HEK293 (cell line): Measurements from ENCODE around the gene MKRN1.

Source experiments
- BCL11A ChIP-seq: fragments of 450-650 bp; formaldehyde crosslinking; IDR thresholded peaks from 2 replicates; pipeline ENCODE4 v1.5.1; 2016; ENCODE audit warnings: low read depth, missing biosample characterization, missing genetic modification characterization
- HOXA7 ChIP-seq: sonication (generic); formaldehyde crosslinking; IDR thresholded peaks from 2 replicates; pipeline ENCODE4 v1.8.1; 2022; ENCODE audit warnings: missing genetic modification reagents, borderline replicate concordance
- MEIS1 ChIP-seq: sonication (generic); formaldehyde crosslinking; IDR thresholded peaks from 2 replicates; pipeline ENCODE4 v1.8.1; 2022; ENCODE audit warnings: missing genetic modification reagents, mild to moderate bottlenecking, borderline replicate concordance
- ZBTB1 ChIP-seq: fragments of 450-650 bp; formaldehyde crosslinking; IDR thresholded peaks from 2 replicates; pipeline ENCODE4 v1.5.1; 2016; ENCODE audit warnings: missing biosample characterization, missing genetic modification characterization
- ZFP37 ChIP-seq: fragments of 450-650 bp; formaldehyde crosslinking; IDR thresholded peaks from 2 replicates; pipeline ENCODE4 v1.5.1; 2016; ENCODE audit warnings: missing biosample characterization, missing genetic modification characterization
- ZFP69B ChIP-seq: fragments of 450-650 bp; formaldehyde crosslinking; IDR thresholded peaks from 2 replicates; pipeline ENCODE4 v1.5.1; 2016; ENCODE audit warnings: missing biosample characterization, missing genetic modification characterization
- ZNF10 ChIP-seq: fragments of 450-650 bp; formaldehyde crosslinking; IDR thresholded peaks from 2 replicates; pipeline ENCODE4 v1.5.1; 2017; ENCODE audit warnings: missing biosample characterization, missing genetic modification characterization
- ZNF426 ChIP-seq: fragments of 450-650 bp; formaldehyde crosslinking; IDR thresholded peaks from 2 replicates; pipeline ENCODE4 v1.5.1; 2017; ENCODE audit warnings: missing biosample characterization, missing genetic modification characterization, mild to moderate bottlenecking, inconsistent platforms, moderate library complexity
- ZNF561 ChIP-seq: fragments of 450-650 bp; IDR thresholded peaks from 2 replicates; pipeline ENCODE4 v1.5.1; 2018; ENCODE audit warnings: missing biosample characterization, missing genetic modification characterization, borderline replicate concordance
- ZNF580 ChIP-seq: fragments of 450-650 bp; formaldehyde crosslinking; IDR thresholded peaks from 2 replicates; pipeline ENCODE4 v1.5.1; 2016; ENCODE audit warnings: missing biosample characterization, missing genetic modification characterization
- ZXDB ChIP-seq: fragments of 450-650 bp; formaldehyde crosslinking; IDR thresholded peaks from 2 replicates; pipeline ENCODE4 v1.5.1; 2016; ENCODE audit warnings: missing biosample characterization, missing genetic modification characterization
- TF ChIP-seq, protein P1 (sequence below): fragments of 450-650 bp; formaldehyde crosslinking; IDR thresholded peaks from 2 replicates; pipeline ENCODE4 v1.5.1; 2016; ENCODE audit warnings: missing biosample characterization, missing genetic modification characterization
- TF ChIP-seq, protein P2 (sequence below): fragments of 450-650 bp; formaldehyde crosslinking; IDR thresholded peaks from 2 replicates; pipeline ENCODE4 v1.5.1; 2016; ENCODE audit warnings: missing biosample characterization, missing genetic modification characterization
- TF ChIP-seq, protein P3 (sequence below): fragments of 450-650 bp; formaldehyde crosslinking; IDR thresholded peaks from 2 replicates; pipeline ENCODE4 v1.5.1; 2016; ENCODE audit warnings: missing biosample characterization, missing genetic modification characterization

GRCh38 chr7:140451716-140452115 lies 27.6 kb downstream of the MKRN1 start:
- TF ChIP-seq, protein P1, sequence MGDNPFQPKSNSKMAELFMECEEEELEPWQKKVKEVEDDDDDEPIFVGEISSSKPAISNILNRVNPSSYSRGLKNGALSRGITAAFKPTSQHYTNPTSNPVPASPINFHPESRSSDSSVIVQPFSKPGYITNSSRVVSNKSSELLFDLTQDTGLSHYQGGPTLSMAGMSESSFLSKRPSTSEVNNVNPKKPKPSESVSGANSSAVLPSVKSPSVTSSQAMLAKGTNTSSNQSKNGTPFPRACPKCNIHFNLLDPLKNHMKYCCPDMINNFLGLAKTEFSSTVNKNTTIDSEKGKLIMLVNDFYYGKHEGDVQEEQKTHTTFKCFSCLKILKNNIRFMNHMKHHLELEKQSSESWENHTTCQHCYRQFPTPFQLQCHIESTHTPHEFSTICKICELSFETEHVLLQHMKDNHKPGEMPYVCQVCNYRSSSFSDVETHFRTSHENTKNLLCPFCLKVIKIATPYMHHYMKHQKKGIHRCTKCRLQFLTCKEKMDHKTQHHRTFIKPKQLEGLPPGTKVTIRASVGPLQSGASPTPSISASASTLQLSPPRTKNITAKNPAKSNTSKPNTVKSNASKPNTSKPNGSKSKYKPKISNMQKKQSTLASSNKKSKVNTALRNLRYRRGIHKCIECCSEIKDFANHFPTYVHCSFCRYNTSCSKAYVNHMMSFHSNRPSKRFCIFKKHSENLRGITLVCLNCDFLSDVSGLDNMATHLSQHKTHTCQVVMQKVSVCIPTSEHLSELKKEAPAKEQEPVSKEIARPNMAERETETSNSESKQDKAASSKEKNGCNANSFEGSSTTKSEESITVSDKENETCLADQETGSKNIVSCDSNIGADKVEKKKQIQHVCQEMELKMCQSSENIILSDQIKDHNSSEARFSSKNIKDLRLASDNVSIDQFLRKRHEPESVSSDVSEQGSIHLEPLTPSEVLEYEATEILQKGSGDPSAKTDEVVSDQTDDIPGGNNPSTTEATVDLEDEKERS (tag by site-specific recombination) = no peak
- no peak for TF ChIP-seq ZFP69B (tag by site-specific recombination)
- no peak for TF ChIP-seq ZBTB1 (tag by site-specific recombination)
- no peak for TF ChIP-seq ZNF580
- no peak for TF ChIP-seq ZNF426 (tag by site-specific recombination)
- TF ChIP-seq, protein P2, sequence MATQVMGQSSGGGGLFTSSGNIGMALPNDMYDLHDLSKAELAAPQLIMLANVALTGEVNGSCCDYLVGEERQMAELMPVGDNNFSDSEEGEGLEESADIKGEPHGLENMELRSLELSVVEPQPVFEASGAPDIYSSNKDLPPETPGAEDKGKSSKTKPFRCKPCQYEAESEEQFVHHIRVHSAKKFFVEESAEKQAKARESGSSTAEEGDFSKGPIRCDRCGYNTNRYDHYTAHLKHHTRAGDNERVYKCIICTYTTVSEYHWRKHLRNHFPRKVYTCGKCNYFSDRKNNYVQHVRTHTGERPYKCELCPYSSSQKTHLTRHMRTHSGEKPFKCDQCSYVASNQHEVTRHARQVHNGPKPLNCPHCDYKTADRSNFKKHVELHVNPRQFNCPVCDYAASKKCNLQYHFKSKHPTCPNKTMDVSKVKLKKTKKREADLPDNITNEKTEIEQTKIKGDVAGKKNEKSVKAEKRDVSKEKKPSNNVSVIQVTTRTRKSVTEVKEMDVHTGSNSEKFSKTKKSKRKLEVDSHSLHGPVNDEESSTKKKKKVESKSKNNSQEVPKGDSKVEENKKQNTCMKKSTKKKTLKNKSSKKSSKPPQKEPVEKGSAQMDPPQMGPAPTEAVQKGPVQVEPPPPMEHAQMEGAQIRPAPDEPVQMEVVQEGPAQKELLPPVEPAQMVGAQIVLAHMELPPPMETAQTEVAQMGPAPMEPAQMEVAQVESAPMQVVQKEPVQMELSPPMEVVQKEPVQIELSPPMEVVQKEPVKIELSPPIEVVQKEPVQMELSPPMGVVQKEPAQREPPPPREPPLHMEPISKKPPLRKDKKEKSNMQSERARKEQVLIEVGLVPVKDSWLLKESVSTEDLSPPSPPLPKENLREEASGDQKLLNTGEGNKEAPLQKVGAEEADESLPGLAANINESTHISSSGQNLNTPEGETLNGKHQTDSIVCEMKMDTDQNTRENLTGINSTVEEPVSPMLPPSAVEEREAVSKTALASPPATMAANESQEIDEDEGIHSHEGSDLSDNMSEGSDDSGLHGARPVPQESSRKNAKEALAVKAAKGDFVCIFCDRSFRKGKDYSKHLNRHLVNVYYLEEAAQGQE (tag by site-specific recombination) = no peak
- no peak for TF ChIP-seq ZNF561 (tag by site-specific recombination)
- no peak for TF ChIP-seq MEIS1 (CRISPR knock-in tag)
- TF ChIP-seq, protein P3, sequence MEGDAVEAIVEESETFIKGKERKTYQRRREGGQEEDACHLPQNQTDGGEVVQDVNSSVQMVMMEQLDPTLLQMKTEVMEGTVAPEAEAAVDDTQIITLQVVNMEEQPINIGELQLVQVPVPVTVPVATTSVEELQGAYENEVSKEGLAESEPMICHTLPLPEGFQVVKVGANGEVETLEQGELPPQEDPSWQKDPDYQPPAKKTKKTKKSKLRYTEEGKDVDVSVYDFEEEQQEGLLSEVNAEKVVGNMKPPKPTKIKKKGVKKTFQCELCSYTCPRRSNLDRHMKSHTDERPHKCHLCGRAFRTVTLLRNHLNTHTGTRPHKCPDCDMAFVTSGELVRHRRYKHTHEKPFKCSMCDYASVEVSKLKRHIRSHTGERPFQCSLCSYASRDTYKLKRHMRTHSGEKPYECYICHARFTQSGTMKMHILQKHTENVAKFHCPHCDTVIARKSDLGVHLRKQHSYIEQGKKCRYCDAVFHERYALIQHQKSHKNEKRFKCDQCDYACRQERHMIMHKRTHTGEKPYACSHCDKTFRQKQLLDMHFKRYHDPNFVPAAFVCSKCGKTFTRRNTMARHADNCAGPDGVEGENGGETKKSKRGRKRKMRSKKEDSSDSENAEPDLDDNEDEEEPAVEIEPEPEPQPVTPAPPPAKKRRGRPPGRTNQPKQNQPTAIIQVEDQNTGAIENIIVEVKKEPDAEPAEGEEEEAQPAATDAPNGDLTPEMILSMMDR (tag by site-specific recombination) = no peak
- no peak for TF ChIP-seq ZXDB (tag by site-specific recombination)
- TF ChIP-seq HOXA7 = no peak
- TF ChIP-seq ZFP37 (tag by site-specific recombination) = no peak
- no peak for TF ChIP-seq BCL11A (tag by site-specific recombination)
- TF ChIP-seq ZNF10 (tag by site-specific recombination) = no peak
